ENCODE measurements around the gene NDUFV2.

NDUFV2 gene

DNA sequence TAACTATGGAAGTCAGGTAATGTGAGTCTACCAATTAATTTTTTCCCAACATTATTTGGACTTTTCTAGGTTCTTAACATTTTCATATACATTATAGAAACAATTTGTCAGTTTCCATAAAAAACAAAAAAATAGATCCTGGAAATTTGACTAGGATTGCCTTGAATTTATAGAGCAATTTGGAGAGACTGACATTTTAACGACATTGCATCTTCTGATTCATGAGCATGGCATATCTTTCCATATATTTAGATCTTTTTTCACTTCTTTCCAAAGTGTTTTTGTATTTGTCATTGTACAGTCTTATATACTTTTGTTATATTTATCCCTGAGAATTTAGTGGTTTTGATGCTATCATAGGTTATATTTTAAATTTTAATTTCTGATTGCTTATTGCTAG lies 76.1 kb downstream of the NDUFV2 start:
- TF ChIP-seq GATA3 (IDR thresholded peaks at IDR 0.05; ENCODE audit: low read depth, low read length) (no peak), GATA2 (IDR thresholded peaks at IDR 0.05; ENCODE audit: low read depth, low read length) (no peak)

DNA sequence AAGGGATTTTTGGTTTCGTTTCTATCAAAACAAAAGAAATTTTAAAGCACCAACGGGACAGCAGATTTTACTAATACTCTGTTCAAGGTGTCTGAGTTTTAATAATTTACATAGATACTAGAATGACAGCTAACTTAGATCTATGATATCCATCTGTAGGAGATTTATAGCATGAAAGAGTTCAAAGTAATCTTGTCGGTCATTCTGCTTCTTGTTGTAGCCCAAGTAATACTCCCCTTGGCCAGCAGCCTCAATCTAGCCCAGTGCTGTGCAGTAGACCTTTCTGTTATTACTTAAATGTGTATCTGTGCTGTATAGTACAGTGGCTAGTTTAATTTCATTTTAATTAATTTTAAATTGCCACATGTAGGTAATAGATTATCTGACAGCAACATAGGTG lies 78.8 kb downstream of the NDUFV2 start:
- TF ChIP-seq GATA2 (IDR thresholded peaks at IDR 0.05; ENCODE audit: low read depth, low read length) (no peak), GATA3 (IDR thresholded peaks at IDR 0.05; ENCODE audit: low read depth, low read length) (no peak)

DNA sequence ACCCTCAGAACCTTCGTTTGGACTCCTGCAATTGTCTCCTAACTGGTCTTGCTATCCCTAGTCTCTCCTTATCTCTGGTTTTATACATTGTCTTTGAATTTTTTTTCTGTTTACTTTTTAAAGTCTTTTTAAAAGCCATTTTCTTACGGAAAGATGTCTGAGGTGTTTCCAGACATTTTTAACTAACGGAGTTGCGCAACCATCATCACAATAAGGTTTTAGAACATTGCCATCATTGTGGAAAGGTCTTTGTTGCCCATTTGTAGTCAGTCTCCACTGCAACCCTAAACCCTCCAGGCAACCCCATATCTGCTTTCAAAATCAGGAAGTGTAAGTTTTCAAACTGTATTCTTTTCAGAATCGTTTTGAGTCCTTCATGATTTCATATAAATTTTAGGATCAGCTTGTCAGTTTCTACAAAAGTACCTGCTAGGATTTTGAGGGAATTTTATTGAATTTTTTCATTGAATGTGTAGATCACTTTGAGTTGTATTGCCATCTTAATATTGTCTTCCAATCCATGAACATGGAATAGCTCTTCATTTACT lies 80.4 kb downstream of the NDUFV2 start:
- TF ChIP-seq GATA3 (IDR thresholded peaks at IDR 0.05; ENCODE audit: low read depth, low read length): no peak
- TF ChIP-seq GATA2 (IDR thresholded peaks at IDR 0.05; ENCODE audit: low read depth, low read length): no peak

Measured in SH-SY5Y (cell line).